ENCODE measurements around the gene UFM1.
"Not testable (repeated sequence)": the region's sequence is repeated elsewhere in the genome, so short reads cannot be mapped to it uniquely, and the experiment has no call there.

UFM1 gene

DNA sequence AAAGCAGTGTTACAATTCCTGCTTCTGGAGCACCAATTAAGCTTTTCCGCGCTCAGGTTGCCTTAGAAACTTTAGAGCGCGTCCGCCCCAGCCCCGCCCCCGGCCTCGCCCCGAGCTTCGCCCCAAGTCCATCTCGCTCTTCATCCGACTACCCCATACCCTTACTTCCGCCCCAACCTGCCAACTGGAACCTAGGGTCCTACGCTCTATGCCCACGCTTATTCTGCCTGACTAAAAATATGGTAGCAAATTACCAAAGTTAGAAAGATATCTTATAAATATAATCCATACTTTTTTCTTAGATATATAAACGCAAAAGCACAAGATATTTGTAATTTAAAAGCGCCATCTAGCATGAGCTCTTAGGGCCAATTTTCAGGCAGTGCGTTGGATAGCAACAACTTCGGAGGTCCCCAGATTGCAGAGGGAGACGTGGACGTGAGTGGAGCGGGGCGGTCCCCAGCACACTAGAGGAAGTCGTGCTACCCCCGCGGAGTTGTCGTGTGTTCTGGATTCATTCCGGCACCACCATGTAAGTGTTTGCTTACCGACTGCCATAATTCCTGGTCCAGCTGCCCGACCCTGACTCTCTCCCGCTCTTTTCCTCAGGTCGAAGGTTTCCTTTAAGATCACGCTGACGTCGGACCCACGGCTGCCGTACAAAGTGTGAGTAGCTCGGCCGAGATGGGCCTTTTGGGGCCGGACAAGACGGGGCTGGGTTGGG is at the start of gene UFM1:
UFM1 (plus strand) TSS at position 462 of the 724 bp plus-strand sequence; CDS start at position 531, 69 bp downstream.
- DNase-seq: peak; percentile 72

DNA sequence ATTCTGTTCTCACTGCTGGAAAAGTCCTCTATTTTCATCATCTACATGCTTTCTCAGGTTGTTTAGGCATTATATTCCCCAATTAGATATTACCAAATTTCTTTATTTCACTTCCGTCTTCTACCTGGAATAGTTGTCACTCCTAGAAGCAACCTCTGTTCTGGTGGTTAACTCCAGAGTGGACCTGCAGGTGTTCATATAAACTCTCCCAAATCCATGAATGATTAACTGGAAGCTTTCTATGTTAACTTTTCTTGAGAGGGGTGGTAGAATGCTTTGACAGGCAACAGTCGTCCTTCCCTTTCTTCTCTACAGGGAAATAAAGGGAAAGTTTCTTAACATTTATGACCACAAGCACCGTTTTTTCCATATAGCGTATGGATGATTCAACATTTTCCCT is 48.4 kb upstream of the UFM1 start:
- no peak for DNase-seq

DNA sequence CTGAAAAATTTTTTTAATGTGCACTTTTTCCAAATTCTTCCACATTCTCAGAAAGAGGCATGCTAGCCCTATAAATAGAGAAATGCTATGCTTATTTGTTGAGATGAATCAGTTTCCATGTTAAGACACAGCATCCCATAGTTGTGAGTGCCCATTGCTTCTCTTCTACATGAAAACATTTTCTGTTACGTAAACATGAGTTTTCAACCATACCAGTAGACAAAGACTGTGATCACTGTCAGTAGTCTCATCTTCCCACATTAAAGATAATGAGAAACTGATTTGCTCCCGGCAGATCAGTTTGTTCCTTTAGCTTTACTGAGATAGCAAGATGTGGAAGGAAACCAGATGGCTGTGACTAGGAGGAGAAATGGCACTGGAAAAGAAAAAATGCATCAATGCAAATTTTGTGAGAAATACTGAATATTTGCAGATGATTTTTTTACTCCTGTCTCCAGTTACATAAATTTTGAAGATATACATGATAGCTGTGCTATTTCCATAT is 45.8 kb upstream of the UFM1 start:
- DNase-seq: no peak

DNA sequence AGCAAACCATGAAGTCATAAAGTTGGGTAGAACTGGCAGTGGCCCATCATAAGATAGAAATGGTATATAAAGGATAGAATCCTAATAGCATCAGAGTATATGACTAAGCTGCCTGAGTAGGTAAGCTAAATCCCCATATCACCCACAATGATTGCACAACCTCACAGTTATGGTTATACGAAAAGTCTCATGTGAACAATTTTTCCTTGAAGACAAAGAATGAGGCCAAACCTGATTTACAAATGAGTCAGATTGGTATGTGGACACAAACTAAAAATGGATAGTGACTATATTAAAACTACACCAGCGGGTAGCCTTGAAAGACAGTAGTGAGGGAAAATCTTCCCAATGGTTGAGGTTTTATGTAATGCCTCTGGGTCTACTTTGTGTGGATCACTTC is 40.9 kb upstream of the UFM1 start:
- no peak for DNase-seq

DNA sequence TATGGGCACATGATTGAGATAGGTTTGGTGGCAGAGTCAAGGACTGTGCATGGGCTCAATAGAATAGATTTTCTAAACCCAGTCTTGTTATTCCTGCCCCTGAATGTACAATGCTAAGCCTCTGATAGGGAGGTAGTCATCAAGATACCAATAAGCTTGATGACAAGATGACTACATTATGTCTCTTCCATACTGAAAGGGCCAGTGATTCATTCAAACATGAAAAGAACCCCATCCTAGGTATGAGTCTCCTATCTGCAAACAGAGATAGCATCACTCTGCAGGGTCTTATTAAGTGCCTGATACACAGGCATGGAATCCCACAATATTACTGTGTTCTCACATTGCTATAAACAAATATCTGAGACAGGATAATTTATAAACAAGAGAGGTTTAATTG is 40.3 kb upstream of the UFM1 start:
- DNase-seq: no peak

DNA sequence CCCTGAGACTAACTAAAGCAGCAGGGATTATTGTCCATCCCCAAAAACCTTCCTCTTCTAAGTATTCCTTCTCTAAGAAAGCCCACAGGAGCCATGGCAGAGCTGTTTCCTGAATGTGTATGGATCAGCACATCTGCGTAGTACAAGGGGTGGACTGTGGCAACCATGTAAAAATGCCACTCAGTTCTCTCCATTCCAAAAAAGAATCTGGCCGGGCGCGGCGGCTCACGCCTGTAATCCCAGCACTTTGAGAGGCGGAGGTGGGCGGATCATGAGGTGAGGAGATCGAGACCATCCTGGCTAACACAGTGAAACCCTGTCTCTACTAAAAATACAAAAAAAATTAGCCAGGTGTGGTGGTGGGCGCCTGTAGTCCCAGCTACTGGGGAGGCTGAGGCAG is 38.5 kb upstream of the UFM1 start:
- not testable (repeated sequence) for DNase-seq

DNA sequence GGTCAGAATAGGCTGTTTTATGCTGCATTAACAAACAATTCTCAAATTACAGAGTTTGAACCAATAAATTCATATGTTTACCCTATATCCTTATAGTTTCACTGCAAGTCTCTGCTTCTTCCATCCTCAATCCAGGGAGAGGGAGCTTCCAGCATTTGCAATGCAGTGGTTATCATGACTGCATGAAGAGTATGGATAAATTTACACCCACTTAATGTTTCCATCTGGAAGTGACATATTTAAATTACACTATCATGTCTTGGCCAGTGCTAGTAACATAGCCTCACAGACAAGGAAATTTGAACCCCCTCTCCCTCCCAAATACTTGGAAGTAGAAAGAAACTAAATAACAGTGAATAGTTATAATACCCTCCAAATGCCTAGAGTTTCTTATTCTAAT is 33.5 kb upstream of the UFM1 start:
- DNase-seq: no peak

DNA sequence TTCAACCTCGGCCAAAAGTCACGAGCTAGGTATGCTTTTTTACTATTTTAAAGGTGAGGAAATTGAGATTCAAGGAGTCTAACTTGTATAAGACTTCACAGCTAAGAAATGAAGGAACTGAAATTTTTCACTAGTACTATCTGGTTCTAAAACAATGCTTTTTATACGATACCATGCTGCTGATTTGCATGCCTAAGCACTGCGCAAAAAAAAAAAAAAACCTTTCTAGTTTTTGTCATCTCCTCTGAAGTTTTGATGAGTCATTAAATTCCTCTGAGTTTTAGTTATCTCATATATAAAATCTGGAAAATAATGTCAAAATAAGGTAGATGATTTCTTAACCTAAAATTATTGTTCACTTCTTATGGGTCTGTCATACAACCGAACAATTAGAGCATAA is 28.0 kb upstream of the UFM1 start:
- no peak for DNase-seq

DNA sequence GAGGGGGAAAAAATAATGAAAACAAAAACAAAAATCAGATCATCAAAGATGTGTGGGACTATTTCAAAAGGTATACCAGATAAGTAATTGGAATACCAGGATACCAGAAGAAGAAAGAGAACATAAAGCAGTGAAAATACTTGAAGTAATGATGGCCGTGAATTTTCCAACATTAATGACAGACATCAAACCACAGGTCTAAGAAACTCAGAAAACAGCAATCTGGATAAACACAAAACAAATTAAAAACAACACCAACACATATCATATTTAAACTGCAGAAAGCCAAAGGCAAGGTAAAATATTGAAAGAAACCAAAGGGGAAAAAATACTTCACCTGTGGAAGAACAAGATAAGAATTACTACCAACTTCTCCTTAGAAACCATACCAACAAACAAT is 24.2 kb upstream of the UFM1 start:
- no peak for DNase-seq

DNA sequence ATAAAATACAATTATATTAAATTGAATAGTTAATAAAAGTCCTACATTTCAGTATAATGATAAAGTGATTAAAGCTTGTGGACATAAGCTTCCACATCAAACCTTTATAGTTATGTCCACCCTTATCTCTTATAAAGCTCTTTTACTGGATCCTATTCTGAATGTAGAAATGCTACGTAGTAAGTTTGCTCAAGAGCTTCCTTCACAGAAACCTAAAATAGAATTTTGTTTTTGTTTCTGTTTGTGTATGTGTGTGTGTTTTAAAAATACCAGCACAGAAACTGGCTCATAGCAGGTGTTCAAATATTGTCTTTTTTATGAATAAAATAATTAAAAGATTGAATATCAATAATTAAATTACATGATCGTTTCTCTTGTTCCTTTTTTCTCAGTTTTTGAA is 21.0 kb upstream of the UFM1 start:
- no peak for DNase-seq

DNA sequence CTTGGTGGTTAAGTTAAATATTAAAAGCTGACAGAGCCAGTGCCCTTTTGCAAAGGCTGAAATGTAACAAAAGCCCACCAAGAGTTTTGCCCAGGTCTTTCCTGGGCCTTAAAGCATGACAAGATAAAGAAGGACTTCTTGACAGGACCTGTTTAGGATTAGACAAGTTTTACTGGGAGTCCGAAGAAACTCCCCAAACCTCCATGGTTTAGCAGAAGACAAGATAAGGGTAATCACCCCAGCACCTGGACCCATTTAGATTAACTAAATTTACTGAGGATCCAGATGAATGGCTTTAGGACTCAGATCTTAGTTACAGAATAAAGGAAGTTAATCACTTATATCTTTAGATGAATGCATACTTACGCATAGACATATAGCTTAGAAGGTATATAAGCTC is 14.8 kb upstream of the UFM1 start:
- DNase-seq: no peak

DNA sequence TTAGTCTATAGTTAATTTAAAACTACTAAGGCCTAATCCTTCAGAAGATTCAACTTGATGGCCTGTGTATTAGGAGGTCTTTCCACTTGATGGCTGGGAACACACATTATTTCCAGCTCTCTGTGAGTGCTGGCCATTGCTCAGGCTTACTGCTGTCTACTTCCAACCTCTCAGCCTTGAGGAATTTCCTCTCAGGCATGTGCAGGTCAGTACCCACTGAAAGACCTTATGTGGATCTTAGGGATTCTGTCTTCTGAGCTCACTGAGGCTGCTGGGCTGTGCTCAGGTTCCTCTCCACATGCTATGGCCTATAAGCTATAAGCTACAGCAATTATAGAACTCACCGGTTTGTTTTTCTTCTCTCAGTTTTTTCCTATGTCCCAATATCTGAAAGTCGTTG is 11.6 kb upstream of the UFM1 start:
- DNase-seq: no peak

DNA sequence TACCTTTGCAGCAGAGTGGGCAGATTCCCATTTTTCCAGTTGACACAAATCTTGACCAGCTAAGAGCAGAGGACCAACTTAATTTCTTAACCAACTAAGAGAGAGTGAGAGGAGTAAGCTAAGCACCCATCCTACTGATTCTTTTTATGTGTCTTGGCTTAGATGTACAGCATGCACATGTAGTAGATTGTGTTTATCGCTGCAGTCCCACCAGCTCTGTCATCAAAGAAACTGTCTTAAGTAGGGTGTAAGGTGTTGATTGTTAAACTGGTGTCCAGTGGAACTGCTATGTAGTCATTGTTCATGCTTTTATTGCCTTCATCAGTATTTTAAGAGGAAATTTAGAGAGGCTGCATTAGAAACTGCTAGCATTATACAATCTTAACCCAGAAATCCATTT is 9.0 kb upstream of the UFM1 start:
- no peak for DNase-seq

DNA sequence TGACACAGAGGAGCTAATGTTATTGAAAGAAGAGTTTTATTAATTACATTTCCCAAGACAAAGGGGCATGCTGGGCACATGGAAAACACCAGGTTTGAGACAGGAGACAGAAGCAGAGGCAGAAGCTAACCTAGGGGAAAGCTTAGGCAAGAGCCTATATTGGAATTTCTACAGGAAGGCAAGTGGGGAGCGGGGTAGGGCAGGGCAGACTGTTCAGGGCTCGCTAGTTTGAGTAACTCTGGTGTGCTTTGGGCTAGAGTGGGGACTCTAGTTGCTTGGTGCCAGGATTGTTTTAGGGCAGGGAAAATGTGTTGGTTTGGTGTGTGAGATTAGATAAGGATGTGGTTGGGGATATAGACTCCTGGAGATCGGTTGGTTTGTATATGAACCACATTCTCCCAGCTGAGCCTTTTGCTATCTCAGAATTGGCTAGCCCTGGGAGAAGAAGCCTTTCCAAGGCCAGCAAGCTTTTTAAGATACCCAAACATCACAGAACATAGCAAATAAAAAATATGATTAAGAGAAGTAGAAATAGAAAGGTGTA is 8.4 kb upstream of the UFM1 start:
- DNase-seq: no peak

DNA sequence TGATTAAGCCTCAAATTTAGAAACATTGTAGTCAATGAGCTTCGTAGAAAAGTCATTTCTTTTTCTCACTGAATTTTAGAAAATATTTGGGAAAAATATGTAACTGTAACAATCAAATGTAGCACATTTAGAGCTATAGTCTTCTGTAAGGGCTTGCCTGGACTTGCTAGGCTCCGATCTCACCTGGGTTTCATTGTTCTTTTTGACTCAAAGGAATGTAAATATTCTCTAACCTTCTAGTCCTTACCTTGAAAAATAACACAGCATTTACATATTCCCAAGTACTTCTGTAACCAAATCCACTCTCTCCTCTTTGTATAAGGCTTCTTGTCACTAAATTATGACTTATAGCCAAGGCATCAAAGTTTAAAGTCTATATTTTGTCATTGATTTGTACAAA is 2.9 kb upstream of the UFM1 start:
- DNase-seq: no peak

DNA sequence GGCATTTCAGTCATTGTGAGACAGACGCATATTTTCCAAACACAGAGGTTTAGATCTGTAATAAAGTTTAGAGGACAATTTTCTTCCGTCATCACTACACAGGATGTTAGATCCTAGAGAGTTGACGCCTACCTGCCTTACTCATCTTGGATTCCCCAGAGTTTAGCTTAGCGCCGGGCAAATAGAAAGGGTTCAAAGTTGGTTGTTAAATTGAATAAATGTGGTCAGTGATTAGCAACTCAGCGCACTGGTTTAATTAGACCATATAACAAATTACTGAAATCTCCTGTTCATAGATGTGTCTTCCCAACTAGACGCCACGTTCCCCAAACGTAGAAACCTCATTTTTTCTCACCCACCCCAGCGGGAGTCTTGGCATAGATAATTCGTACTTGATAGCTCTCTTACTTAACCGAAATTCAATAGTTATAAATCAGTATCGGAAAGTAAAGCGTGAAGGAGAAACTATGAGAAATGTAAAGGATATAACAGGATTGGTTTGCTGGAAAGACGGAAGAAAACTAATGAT is 726 bp upstream of the UFM1 start:
- DNase-seq: no peak

DNA sequence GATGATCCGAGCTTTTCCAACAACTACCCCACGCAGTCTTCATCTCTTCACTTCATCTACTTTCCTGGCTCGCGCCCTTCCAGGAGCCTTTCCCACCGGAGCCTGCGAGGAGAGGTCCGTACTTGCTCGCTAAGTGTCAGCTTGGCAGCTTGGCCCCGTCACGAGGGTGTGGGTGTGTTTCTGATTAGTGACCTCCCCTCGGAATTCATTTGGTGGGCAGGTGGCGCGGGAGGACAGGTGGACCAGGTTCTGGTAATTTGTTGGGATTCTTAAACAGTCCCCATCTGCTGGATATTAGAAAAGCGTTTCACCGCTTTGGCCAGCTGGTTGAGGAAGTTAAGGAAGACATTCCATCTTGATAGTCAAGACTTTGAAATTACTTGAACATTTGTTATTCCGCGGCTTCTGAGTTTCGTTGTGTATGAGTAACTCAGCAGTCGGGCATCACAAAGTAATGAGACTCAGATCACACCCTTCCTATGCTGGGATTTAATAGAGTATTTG is 515 bp downstream of the UFM1 start:
- no peak for DNase-seq

DNA sequence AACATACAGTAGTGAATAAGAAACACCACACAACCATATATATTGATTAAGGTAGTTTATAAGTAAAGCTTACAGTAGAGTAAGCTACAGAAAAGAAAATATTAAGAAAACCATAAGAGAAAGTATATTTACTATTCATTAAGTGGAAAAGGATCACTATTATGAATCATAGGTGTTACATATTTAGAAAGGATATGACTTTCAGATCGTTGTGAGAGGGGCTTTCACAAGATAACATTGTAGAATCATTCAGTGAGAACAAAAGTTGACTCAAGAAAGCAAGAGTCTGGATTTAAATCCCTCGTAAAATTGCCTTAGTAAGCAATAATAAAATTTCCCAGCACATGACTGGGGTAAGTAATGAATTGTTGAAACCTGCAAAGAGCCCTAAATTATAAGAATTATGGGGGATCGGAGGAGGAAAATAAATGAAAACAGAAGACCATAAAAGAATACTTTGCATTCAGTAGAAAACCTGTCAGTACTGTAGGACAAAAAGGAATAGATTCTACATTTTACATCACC is 6.0 kb downstream of the UFM1 start:
- no peak for DNase-seq

DNA sequence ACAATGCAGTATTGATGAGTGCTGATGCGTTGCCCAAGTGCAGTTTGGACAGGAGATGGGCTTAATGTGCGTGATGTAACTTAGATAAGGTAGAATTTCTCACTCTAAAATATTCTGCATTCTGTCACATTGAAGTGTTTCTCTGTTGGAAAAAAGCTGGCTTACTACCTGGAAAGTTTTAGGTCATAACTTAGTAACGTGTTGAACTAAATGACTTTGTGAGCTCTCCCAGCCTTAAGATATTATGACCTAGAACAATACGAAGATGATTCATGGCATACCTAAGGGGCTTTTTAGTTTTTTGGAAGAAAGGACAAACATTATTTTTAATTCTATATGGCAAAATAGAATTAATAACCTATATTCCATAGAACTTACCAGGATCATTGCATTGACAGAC is 9.0 kb downstream of the UFM1 start:
- no peak for DNase-seq

DNA sequence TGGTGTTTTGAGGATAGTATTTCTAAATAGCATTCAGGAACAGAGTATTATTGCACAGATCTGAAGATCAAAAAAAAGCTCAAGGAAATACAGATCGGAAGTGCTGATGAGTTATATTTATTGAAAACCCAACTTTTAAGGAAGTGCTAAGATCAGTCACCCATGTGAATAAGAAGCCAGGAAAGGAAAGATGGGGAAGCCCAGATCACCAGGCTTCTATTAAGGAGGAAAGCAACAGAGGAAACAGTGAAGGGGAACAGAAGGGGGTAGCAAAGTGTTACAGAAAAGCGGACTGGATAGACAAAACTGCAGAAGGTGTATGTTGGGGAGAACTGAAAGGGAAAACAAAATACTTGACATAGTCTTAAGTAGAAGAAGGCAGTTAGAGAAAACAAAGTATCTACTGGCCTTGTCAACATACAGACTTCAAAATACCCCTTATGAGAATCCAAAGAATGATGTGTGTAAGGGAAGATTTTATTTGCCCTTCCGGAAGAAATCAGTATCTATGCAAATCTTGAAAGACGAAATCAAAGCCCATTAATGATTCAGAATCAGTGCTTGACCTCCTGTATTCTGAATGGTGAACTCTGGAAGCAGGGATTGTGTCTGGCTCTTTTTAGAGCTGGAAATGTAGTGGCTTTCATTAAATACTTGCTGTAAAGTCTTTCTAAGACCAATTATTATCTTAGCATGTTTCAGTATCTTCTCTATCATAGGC is 12.1 kb downstream of the UFM1 start:
- DNase-seq: no peak

DNA sequence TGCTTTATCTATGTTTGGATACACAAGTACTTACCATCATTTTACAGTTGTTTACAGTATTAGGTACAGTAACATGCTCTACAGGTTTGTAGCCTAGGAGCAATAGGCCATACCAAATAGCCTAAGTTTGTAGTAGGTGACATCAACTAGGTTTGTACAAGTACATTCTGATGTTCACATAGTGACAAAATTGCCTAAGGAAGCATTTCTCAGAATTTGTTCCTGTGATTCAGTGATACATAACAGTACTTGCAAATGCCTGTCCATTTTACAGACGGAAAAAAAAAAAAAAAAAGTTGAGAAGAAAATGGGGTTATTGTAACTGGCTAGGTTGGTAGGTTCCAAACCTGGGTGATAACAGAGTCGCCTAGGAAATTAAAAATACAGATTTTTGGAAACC is 13.6 kb downstream of the UFM1 start:
- no peak for DNase-seq

DNA sequence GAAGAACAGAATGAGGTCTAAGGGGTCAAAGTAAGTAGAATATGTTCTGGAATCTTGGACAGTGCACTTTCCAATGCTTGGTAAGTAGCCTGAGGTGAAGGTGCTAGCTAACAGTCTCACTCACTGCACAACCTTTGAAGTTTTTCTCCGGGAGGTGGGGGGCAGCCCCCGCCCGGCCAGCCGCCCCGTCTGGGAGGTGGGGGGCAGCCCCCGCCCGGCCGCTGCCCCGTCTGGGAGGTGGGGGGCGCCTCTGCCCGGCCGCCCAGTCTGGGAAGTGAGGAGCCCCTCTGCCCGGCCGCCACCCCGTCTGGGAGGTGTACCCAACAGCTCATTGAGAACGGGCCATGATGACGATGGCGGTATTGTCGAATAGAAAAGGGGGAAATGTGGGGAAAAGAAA is 14.1 kb downstream of the UFM1 start:
- not testable (repeated sequence) for DNase-seq

DNA sequence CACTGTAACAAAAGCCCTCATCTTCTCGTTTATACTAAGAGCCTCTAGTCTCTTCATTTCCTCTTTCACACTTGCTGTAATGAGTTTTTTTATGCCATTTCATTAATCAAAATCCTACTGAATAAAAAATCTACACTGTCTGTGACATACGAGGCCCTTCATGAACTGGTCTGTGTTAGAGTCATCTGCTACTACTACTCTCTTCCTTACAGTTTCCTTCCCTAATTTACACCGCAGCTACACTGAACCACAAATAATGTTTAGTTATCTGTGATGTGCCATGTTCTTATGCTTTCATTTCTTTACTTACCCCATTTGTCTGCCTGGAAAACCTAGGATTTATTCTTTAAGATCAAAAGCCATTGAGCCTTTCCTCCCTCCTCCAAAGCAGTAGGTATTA is 16.0 kb downstream of the UFM1 start:
- no peak for DNase-seq
